HEK293 (cell line): ENCODE data around the gene UPB1.

ENCODE experiments used
- CTCF ChIA-PET: fragments of 350-600 bp; formaldehyde crosslinking; extraction: SDS; loops from one replicate; lab custom pipeline; 2021; ENCODE audit warnings: antibody characterized with exemption; lab: Yijun Ruan, JAX
- POLR2A ChIA-PET: fragments of 300-600 bp; formaldehyde crosslinking; extraction: SDS; loops from one replicate; lab custom pipeline; 2020; ENCODE audit warnings: antibody characterized with exemption, inconsistent platforms; lab: Yijun Ruan, JAX
- H3K27ac ChIP-seq: fragments of 200-500 bp; sonication (Bioruptor generic); 2 replicates; pipeline ENCODE4 v1.5.1; 2014; ENCODE audit warnings: low read depth, low read length, control low read depth, inconsistent platforms; ENCODE audit errors: extremely low read depth
- H3K36me3 ChIP-seq, 2 experiments: fragments of 200-500 bp in 1 of 2; sonication (Bioruptor generic) in 1 of 2; 1 replicate in 1 of 2; 2 replicates in 1 of 2; pipeline ENCODE4 v1.5.1; 2014 to 2017; ENCODE audit warnings: inconsistent platforms in 2 of 2, low read length in 2 of 2; ENCODE audit not compliant: control insufficient read depth in 2 of 2, insufficient read depth in 1 of 2
- H3K4me1 ChIP-seq: fragments of 200-500 bp; sonication (Bioruptor generic); 2 replicates; pipeline ENCODE4 v1.5.1; 2014; ENCODE audit warnings: mild to moderate bottlenecking, low read length, inconsistent platforms; ENCODE audit not compliant: control insufficient read depth, insufficient read depth
- H3K4me3 ChIP-seq: 2 replicates; pipeline ENCODE4 v1.5.1; 2011; ENCODE audit warnings: low read depth, mild to moderate bottlenecking, control low read depth, low read length, moderate library complexity
- H3K9me3 ChIP-seq: fragments of 200-500 bp; sonication (Bioruptor generic); 2 replicates; pipeline ENCODE4 v1.5.1; 2014; ENCODE audit warnings: low read depth, low read length, inconsistent platforms; ENCODE audit not compliant: control insufficient read depth, insufficient read depth
- BCL11A ChIP-seq: fragments of 450-650 bp; formaldehyde crosslinking; IDR thresholded peaks from 2 replicates; pipeline ENCODE4 v1.5.1; 2016; ENCODE audit warnings: low read depth, missing biosample characterization, missing genetic modification characterization
- BCL11B ChIP-seq: fragments of 450-650 bp; formaldehyde crosslinking; IDR thresholded peaks from 2 replicates; pipeline ENCODE4 v1.5.1; 2016; ENCODE audit warnings: low read depth, missing biosample characterization, missing genetic modification characterization
- FEZF1 ChIP-seq: fragments of 450-650 bp; formaldehyde crosslinking; IDR thresholded peaks from 2 replicates; pipeline ENCODE4 v1.5.1; 2016; ENCODE audit warnings: missing biosample characterization, missing genetic modification characterization
- KLF1 ChIP-seq: fragments of 450-650 bp; formaldehyde crosslinking; IDR thresholded peaks from 2 replicates; pipeline ENCODE4 v1.5.1; 2016; ENCODE audit warnings: missing biosample characterization, missing genetic modification characterization
- SCRT1 ChIP-seq: fragments of 450-650 bp; formaldehyde crosslinking; IDR thresholded peaks from 2 replicates; pipeline ENCODE4 v1.5.1; 2016; ENCODE audit warnings: missing biosample characterization, missing genetic modification characterization, borderline replicate concordance
- SP3 ChIP-seq: fragments of 450-650 bp; formaldehyde crosslinking; IDR thresholded peaks from 2 replicates; pipeline ENCODE4 v1.5.1; 2016; ENCODE audit warnings: missing biosample characterization, missing genetic modification characterization
- SP7 ChIP-seq: fragments of 450-650 bp; formaldehyde crosslinking; IDR thresholded peaks from 2 replicates; pipeline ENCODE4 v1.5.1; 2016; ENCODE audit warnings: missing biosample characterization, missing genetic modification characterization
- ZBTB7A ChIP-seq: fragments of 450-650 bp; formaldehyde crosslinking; IDR thresholded peaks from 2 replicates; pipeline ENCODE4 v1.5.1; 2016; ENCODE audit warnings: low read depth, missing biosample characterization, missing genetic modification characterization
- ZIC2 ChIP-seq: fragments of 450-650 bp; formaldehyde crosslinking; IDR thresholded peaks from 2 replicates; pipeline ENCODE4 v1.5.1; 2016; ENCODE audit warnings: missing biosample characterization, missing genetic modification characterization
- ZNF138 ChIP-seq: fragments of 450-650 bp; formaldehyde crosslinking; IDR thresholded peaks from 2 replicates; pipeline ENCODE4 v1.5.1; 2016; ENCODE audit warnings: missing biosample characterization, missing genetic modification characterization, borderline replicate concordance
- ZNF140 ChIP-seq: fragments of 450-650 bp; formaldehyde crosslinking; IDR thresholded peaks from 2 replicates; pipeline ENCODE4 v1.5.1; 2016; ENCODE audit warnings: missing biosample characterization, missing genetic modification characterization
- ZNF2 ChIP-seq: fragments of 450-650 bp; formaldehyde crosslinking; IDR thresholded peaks from 2 replicates; pipeline ENCODE4 v1.5.1; 2016; ENCODE audit warnings: missing biosample characterization, missing genetic modification characterization
- ZNF302 ChIP-seq: fragments of 450-650 bp; formaldehyde crosslinking; IDR thresholded peaks from 2 replicates; pipeline ENCODE4 v1.5.1; 2016; ENCODE audit warnings: missing biosample characterization, missing genetic modification characterization, low read depth
- ZNF341 ChIP-seq: fragments of 450-650 bp; formaldehyde crosslinking; IDR thresholded peaks from 2 replicates; pipeline ENCODE4; 2016; ENCODE audit warnings: low read depth, missing biosample characterization, missing genetic modification characterization
- ZNF350 ChIP-seq: fragments of 450-650 bp; formaldehyde crosslinking; IDR thresholded peaks from 2 replicates; pipeline ENCODE4 v1.5.0; 2017; ENCODE audit warnings: missing biosample characterization, mild to moderate bottlenecking, missing genetic modification characterization
- ZNF394 ChIP-seq: fragments of 450-650 bp; formaldehyde crosslinking; IDR thresholded peaks from 2 replicates; pipeline ENCODE4 v1.5.1; 2016; ENCODE audit warnings: missing biosample characterization, missing genetic modification characterization, mild to moderate bottlenecking, moderate library complexity, borderline replicate concordance
- ZNF677 ChIP-seq: fragments of 450-650 bp; IDR thresholded peaks from 2 replicates; pipeline ENCODE4 v1.5.0; 2018; ENCODE audit warnings: missing biosample characterization, mild to moderate bottlenecking, missing genetic modification characterization, moderate library complexity
- ZNF792 ChIP-seq: fragments of 450-650 bp; formaldehyde crosslinking; IDR thresholded peaks from 2 replicates; pipeline ENCODE4 v1.5.1; 2016; ENCODE audit warnings: missing biosample characterization, missing genetic modification characterization
- ZSCAN23 ChIP-seq: fragments of 450-650 bp; formaldehyde crosslinking; IDR thresholded peaks from 2 replicates; pipeline ENCODE4 v1.5.1; 2016; ENCODE audit warnings: missing biosample characterization, missing genetic modification characterization
- TF ChIP-seq, protein P1 (sequence below): fragments of 450-650 bp; formaldehyde crosslinking; IDR thresholded peaks from 2 replicates; pipeline ENCODE4 v1.5.1; 2016; ENCODE audit warnings: missing biosample characterization, missing genetic modification characterization, borderline replicate concordance
- TF ChIP-seq, protein P2 (sequence below): fragments of 450-650 bp; formaldehyde crosslinking; IDR thresholded peaks from 2 replicates; pipeline ENCODE4 v1.5.1; 2016; ENCODE audit warnings: missing biosample characterization, missing genetic modification characterization
- TF ChIP-seq, protein P3 (sequence below): fragments of 450-650 bp; formaldehyde crosslinking; IDR thresholded peaks from 2 replicates; pipeline ENCODE4; 2016; ENCODE audit warnings: missing biosample characterization, missing genetic modification characterization
- TF ChIP-seq, protein P4 (sequence below): fragments of 450-650 bp; formaldehyde crosslinking; IDR thresholded peaks from 2 replicates; pipeline ENCODE4 v1.5.1; 2016; ENCODE audit warnings: missing biosample characterization, missing genetic modification characterization
- TF ChIP-seq, protein P5 (sequence below): fragments of 450-650 bp; formaldehyde crosslinking; IDR thresholded peaks from 2 replicates; pipeline ENCODE4 v1.5.1; 2016; ENCODE audit warnings: missing biosample characterization, missing genetic modification characterization
- TF ChIP-seq, protein P6 (sequence below): fragments of 450-650 bp; formaldehyde crosslinking; IDR thresholded peaks from 2 replicates; pipeline ENCODE4 v1.5.1; 2016; ENCODE audit warnings: missing biosample characterization, missing genetic modification characterization, low read depth

Gene UPB1

DNA sequence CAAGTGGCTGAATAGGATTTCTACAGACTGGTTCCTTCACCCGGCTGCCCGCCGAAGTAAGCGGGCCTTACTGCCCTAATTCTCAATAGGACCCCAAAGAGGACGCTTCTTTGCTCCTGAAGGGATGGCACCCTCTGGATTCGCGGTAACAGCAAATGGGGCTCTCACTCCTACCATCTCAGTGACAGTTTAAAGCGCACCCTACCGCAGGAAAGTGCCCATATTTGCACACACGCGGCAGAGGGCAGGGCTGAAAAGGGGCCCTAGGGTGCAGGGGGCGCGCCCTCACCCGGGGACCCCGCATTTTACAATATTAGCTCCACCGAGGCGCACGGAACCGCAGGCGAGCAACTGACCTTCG is 985 bp upstream of the UPB1 start:
- Histone ChIP-seq H3K4me3 (no peak overlapping the region), H3K27ac (no peak overlapping the region), H3K9me3 (no peaks in the 10 kb centered on the region), H3K36me3 (no peaks in the 10 kb centered on the region), H3K4me1 (no peaks in the 10 kb centered on the region)
- TF ChIP-seq SP3 (tag by site-specific recombination) (no peak), ZNF2 (tag by site-specific recombination) (no peak), ZSCAN23 (tag by site-specific recombination) (no peak), ZNF677 (tag by site-specific recombination) (no peak), ZBTB7A (tag by site-specific recombination) (no peak), KLF1 (tag by site-specific recombination) (no peak), BCL11A (tag by site-specific recombination) (no peak), ZNF140 (tag by site-specific recombination) (no peak), ZNF138 (tag by site-specific recombination) (no peak), SP7 (tag by site-specific recombination) (no peak), SCRT1 (no peak), ZNF792 (no peak), ZIC2 (no peak), ZNF341 (no peak), ZNF350 (tag by site-specific recombination) (no peak)
- TF ChIP-seq, protein P1, sequence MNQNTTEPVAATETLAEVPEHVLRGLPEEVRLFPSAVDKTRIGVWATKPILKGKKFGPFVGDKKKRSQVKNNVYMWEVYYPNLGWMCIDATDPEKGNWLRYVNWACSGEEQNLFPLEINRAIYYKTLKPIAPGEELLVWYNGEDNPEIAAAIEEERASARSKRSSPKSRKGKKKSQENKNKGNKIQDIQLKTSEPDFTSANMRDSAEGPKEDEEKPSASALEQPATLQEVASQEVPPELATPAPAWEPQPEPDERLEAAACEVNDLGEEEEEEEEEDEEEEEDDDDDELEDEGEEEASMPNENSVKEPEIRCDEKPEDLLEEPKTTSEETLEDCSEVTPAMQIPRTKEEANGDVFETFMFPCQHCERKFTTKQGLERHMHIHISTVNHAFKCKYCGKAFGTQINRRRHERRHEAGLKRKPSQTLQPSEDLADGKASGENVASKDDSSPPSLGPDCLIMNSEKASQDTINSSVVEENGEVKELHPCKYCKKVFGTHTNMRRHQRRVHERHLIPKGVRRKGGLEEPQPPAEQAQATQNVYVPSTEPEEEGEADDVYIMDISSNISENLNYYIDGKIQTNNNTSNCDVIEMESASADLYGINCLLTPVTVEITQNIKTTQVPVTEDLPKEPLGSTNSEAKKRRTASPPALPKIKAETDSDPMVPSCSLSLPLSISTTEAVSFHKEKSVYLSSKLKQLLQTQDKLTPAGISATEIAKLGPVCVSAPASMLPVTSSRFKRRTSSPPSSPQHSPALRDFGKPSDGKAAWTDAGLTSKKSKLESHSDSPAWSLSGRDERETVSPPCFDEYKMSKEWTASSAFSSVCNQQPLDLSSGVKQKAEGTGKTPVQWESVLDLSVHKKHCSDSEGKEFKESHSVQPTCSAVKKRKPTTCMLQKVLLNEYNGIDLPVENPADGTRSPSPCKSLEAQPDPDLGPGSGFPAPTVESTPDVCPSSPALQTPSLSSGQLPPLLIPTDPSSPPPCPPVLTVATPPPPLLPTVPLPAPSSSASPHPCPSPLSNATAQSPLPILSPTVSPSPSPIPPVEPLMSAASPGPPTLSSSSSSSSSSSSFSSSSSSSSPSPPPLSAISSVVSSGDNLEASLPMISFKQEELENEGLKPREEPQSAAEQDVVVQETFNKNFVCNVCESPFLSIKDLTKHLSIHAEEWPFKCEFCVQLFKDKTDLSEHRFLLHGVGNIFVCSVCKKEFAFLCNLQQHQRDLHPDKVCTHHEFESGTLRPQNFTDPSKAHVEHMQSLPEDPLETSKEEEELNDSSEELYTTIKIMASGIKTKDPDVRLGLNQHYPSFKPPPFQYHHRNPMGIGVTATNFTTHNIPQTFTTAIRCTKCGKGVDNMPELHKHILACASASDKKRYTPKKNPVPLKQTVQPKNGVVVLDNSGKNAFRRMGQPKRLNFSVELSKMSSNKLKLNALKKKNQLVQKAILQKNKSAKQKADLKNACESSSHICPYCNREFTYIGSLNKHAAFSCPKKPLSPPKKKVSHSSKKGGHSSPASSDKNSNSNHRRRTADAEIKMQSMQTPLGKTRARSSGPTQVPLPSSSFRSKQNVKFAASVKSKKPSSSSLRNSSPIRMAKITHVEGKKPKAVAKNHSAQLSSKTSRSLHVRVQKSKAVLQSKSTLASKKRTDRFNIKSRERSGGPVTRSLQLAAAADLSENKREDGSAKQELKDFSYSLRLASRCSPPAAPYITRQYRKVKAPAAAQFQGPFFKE = no peak
- TF ChIP-seq, protein P2, sequence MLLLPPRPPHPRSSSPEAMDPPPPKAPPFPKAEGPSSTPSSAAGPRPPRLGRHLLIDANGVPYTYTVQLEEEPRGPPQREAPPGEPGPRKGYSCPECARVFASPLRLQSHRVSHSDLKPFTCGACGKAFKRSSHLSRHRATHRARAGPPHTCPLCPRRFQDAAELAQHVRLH = no peak
- TF ChIP-seq, protein P3, sequence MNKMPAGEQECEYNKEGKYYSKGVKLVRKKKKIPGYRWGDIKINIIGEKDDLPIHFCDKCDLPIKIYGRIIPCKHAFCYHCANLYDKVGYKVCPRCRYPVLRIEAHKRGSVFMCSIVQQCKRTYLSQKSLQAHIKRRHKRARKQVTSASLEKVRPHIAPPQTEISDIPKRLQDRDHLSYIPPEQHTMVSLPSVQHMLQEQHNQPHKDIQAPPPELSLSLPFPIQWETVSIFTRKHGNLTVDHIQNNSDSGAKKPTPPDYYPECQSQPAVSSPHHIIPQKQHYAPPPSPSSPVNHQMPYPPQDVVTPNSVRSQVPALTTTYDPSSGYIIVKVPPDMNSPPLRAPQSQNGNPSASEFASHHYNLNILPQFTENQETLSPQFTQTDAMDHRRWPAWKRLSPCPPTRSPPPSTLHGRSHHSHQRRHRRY (tag by site-specific recombination) = no peak
- TF ChIP-seq, protein P4, sequence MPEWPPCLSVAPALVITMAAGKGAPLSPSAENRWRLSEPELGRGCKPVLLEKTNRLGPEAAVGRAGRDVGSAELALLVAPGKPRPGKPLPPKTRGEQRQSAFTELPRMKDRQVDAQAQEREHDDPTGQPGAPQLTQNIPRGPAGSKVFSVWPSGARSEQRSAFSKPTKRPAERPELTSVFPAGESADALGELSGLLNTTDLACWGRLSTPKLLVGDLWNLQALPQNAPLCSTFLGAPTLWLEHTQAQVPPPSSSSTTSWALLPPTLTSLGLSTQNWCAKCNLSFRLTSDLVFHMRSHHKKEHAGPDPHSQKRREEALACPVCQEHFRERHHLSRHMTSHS (tag by site-specific recombination) = no peak
- POLR2A ChIA-PET = no interaction called here
- CTCF ChIA-PET = interaction anchor here (1.2 kb wide), 1 partner anchor 8 kb away, joined by 8 read pairs; no protein-coding TSS in a partner anchor

DNA sequence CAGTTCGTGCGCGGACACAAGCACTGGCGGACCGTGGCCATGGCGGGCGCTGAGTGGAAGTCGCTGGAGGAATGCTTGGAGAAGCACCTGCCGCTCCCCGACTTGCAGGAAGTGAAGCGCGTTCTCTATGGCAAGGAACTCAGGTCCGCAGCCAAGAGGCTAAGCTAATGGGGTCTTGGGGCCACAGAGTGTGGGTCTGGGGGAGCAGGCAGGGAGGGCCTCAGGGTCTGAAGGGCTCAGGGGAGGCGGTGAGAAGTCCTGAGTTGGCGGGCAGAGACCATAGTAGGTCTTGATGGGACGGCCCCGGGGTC is 188 bp downstream of the UPB1 start:
- Histone ChIP-seq H3K4me3 (no peak overlapping the region), H3K27ac (no peak overlapping the region), H3K4me1 (no peaks in the 10 kb centered on the region), H3K36me3 (no peaks in the 10 kb centered on the region), H3K9me3 (no peaks in the 10 kb centered on the region)
- POLR2A ChIA-PET = no interaction called here
- CTCF ChIA-PET = interaction anchor here (1.1 kb wide), 1 partner anchor 9 kb away, joined by 4 read pairs; no protein-coding TSS in a partner anchor
- TF ChIP-seq, protein P5, sequence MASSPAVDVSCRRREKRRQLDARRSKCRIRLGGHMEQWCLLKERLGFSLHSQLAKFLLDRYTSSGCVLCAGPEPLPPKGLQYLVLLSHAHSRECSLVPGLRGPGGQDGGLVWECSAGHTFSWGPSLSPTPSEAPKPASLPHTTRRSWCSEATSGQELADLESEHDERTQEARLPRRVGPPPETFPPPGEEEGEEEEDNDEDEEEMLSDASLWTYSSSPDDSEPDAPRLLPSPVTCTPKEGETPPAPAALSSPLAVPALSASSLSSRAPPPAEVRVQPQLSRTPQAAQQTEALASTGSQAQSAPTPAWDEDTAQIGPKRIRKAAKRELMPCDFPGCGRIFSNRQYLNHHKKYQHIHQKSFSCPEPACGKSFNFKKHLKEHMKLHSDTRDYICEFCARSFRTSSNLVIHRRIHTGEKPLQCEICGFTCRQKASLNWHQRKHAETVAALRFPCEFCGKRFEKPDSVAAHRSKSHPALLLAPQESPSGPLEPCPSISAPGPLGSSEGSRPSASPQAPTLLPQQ (tag by site-specific recombination) = no peak
- TF ChIP-seq ZNF302 (tag by site-specific recombination) = no peak
- TF ChIP-seq ZNF394 = no peak
- no peak for TF ChIP-seq FEZF1 (tag by site-specific recombination)
- TF ChIP-seq, protein P6, sequence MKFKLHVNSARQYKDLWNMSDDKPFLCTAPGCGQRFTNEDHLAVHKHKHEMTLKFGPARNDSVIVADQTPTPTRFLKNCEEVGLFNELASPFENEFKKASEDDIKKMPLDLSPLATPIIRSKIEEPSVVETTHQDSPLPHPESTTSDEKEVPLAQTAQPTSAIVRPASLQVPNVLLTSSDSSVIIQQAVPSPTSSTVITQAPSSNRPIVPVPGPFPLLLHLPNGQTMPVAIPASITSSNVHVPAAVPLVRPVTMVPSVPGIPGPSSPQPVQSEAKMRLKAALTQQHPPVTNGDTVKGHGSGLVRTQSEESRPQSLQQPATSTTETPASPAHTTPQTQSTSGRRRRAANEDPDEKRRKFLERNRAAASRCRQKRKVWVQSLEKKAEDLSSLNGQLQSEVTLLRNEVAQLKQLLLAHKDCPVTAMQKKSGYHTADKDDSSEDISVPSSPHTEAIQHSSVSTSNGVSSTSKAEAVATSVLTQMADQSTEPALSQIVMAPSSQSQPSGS (tag by site-specific recombination) = no peak
- TF ChIP-seq BCL11B (tag by site-specific recombination) = no peak
